Endothelial cell of umbilical vein (primary cell): Measurements from ENCODE around the gene ADD2.

Experiments used
- MYC ChIP-seq: IDR thresholded peaks from one replicate; pipeline ENCODE4 v1.6.1; 2011; ENCODE audit warnings: mild to moderate bottlenecking, low read depth, low read length
- POLR2AphosphoS5 ChIP-seq: IDR thresholded peaks from 2 replicates; pipeline ENCODE4 v1.6.1; 2012; ENCODE audit warnings: low read depth, mild to moderate bottlenecking, control low read depth, low read length, moderate library complexity; ENCODE audit not compliant: insufficient read depth
- TF ChIP-seq, protein P1 (sequence below), 2 donors: IDR thresholded peaks; 1 replicate in 1 of 2; 2 replicates in 1 of 2; pipeline ENCODE4 v1.5.1; 2011; ENCODE audit warnings: low read length in 2 of 2, mild to moderate bottlenecking in 2 of 2, moderate library complexity in 2 of 2, control low read depth in 1 of 2, inconsistent platforms in 1 of 2, low read depth in 1 of 2; ENCODE audit not compliant: insufficient read depth in 1 of 2; ENCODE audit errors: extremely low read depth in 1 of 2

DNA sequence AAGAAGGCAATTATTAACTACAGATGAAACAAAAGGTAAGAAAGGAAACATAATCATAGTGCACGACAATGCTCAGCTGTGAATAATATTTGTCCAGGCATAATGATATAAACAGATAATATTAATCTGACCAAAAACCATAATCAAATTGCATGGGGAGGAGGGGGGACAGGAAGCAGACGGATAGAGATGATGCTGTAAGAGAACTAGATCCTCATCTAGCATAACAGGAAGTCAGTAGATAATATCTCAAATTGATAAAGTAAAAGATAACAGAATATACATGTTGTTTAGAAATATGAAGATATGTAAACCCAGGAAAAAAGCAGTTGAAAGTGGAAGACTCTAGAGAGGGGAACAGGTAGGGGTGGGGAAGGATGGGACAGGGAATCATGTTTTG is 129.4 kb downstream of the ADD2 start:
- TF ChIP-seq, protein P1, sequence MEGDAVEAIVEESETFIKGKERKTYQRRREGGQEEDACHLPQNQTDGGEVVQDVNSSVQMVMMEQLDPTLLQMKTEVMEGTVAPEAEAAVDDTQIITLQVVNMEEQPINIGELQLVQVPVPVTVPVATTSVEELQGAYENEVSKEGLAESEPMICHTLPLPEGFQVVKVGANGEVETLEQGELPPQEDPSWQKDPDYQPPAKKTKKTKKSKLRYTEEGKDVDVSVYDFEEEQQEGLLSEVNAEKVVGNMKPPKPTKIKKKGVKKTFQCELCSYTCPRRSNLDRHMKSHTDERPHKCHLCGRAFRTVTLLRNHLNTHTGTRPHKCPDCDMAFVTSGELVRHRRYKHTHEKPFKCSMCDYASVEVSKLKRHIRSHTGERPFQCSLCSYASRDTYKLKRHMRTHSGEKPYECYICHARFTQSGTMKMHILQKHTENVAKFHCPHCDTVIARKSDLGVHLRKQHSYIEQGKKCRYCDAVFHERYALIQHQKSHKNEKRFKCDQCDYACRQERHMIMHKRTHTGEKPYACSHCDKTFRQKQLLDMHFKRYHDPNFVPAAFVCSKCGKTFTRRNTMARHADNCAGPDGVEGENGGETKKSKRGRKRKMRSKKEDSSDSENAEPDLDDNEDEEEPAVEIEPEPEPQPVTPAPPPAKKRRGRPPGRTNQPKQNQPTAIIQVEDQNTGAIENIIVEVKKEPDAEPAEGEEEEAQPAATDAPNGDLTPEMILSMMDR (IDR thresholded peaks at IDR 0.05; ENCODE audit: extremely low read depth in 1 of 2, insufficient read depth in 1 of 2, low read depth in 1 of 2, low read length in 2 of 2) = no peak
- TF ChIP-seq MYC = no peak
- no peak for TF ChIP-seq POLR2AphosphoS5
